Fibroblast of the aortic adventitia (primary cell): ENCODE data around the gene CABLES1. TPM values are rescaled to one million over a fixed set of nuclear protein-coding genes. Genes with fewer than 3 reads are reported as not detected.

ENCODE experiments used
- DNase-seq: peaks from one replicate; pipeline ENCODE4 v3.0.0-alpha.2; 2010; ENCODE audit warnings: low read depth
- H3K4me3 ChIP-seq: 2 replicates; pipeline ENCODE4 v1.5.1; 2011; ENCODE audit warnings: low read depth, mild to moderate bottlenecking, control low read depth, low read length, moderate library complexity
- total RNA-seq: library from RNA; depleted of rRNA; stranded (reverse); fragments of >200 nt; gene quantifications from 2 replicates; pipeline ENCODE4 v1.2.3, GENCODE V29; 2012; ENCODE audit warnings: low replicate concordance
- TF ChIP-seq, protein P1 (sequence below): IDR thresholded peaks from 2 replicates; pipeline ENCODE4 v1.5.1; 2011; ENCODE audit warnings: mild to moderate bottlenecking, low read length, control low read depth, inconsistent platforms; ENCODE audit not compliant: insufficient read depth

Gene CABLES1
- total RNA-seq, 1 donor: 7.4 TPM

DNA sequence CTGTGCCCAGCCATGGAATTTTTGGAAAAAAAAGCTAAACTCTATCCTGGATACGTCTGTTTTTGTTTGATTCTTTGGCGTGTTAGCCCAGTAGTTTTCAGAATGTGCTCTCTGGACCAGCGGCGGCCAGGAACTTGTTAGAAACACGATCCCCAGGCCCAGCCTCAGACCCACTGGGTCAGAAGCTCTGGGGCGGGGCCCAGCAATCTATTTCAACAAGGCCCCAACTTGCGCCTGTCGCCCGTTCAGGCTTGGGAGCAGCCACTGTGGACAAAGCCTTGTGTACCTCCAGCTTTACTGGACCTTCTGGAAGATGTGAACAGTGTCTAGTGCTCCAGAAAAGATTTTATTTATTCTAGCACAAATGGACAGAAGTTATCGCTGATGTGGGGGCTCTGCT, 14.3 kb downstream of the CABLES1 start:
- TF ChIP-seq, protein P1, sequence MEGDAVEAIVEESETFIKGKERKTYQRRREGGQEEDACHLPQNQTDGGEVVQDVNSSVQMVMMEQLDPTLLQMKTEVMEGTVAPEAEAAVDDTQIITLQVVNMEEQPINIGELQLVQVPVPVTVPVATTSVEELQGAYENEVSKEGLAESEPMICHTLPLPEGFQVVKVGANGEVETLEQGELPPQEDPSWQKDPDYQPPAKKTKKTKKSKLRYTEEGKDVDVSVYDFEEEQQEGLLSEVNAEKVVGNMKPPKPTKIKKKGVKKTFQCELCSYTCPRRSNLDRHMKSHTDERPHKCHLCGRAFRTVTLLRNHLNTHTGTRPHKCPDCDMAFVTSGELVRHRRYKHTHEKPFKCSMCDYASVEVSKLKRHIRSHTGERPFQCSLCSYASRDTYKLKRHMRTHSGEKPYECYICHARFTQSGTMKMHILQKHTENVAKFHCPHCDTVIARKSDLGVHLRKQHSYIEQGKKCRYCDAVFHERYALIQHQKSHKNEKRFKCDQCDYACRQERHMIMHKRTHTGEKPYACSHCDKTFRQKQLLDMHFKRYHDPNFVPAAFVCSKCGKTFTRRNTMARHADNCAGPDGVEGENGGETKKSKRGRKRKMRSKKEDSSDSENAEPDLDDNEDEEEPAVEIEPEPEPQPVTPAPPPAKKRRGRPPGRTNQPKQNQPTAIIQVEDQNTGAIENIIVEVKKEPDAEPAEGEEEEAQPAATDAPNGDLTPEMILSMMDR: no peak
- no peak overlapping the region for H3K4me3 ChIP-seq

DNA sequence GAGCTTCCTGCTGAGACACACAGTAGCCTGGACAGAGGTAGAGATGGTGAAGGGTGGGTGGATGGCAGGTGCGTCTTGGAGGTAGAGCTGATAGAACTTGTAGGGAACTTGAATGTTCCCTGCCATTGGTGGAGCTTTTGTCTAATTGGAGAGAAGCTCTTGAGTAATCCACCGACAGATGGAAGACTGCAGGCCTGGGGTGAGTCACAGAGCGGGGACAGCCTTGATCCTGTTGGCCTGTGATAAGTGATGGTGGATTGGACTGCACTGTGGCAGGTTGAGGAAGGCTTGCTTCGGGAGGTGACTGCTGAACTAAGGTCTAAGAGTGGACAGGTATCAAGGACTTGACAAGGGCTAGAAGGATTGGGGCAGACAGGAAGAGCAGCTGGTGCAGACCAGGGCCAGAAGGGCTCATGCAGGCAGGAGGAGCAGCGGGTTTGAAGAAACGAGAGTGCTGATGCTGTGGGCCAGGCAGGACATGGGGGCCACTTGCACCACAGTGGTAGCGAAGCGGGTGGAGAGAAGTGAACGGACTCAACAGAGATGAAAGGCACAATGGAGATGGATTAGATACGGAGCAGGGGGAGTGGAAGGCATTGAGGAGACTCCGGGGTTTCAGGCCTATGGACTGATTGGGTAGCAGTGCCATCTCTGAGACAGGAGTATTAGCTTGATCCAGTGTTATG, 16.3 kb downstream of the CABLES1 start:
- no peak overlapping the region for H3K4me3 ChIP-seq
- TF ChIP-seq, protein P1: no peak
- no peak for DNase-seq

More for the DNA sequence above, 14.3 kb downstream of the CABLES1 start:
- DNase-seq: no peak

DNA sequence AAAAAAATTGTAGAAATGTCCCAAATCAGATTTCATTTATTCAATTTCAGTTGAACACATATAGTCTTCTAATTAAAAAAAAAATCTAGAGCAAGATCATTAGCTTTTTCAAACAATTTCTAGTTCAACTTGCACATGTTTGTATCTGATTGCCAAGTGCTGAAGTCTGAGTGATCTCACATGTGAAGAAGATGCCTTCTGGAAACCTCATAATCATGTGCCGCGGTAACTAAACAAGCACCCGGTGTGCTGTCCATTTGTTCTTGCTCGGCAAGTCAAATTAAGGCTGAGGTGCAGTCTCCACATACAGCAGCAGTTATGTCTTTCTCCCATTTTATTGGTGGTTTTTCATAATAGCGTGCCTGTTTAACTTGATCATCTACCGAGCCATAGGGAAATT, 18.7 kb downstream of the CABLES1 start:
- no peak overlapping the region for H3K4me3 ChIP-seq
- TF ChIP-seq, protein P1: no peak
- no peak for DNase-seq

DNA sequence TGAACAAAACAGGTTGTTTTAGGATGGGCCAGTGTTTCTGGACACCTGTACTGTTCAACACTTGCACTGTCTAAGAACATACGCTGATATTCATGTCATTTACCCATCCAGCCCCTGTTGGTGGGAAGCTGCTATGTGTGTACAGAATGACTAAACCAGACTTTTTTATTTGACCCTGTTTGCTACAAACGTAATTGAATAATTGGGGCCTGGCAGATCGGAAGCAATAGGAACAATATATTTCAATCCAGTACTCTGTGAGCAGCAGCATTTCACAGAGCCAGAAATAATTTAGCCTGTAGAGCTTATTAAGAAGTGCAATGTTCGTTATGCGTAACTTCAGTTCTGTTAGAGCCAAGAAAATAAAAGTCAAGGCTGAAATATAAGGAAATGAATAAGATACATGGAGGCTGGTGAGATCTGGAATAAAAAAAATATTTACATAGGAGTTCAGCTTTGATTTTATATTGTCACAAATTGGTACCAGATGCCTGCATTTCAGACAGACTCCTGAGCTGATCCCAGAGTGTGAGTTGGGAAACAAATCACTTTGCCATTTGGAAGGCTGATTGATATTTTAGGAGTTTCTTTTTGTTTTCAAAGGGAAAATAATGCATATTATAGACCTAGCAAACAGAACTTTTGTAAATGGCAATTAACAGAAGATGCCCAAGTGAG, 19.7 kb downstream of the CABLES1 start:
- TF ChIP-seq, protein P1: peak; percentile 25
- peak; percentile 41 for DNase-seq
- H3K4me3 ChIP-seq: no peak overlapping the region

DNA sequence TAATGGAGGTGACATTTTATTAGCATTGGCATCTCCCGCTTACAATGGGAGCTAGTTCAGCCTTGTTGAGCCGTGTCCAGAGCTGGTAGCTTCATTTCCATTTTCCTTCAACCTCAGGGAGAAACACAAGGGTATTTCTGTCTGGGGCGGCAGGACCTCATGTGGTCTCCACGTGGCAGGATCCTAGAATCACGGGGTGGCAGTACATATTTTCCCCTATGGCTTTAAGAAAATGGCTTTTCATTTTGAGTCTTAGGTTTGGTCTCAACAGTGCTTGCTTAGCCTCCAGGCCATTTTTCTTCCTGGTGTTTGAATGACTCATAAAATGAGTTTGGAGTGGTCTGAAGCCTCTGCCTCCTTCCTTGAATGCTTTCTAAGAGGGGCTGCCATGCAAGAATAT, 20.3 kb downstream of the CABLES1 start:
- no peak overlapping the region for H3K4me3 ChIP-seq
- TF ChIP-seq, protein P1: no peak
- no peak for DNase-seq

DNA sequence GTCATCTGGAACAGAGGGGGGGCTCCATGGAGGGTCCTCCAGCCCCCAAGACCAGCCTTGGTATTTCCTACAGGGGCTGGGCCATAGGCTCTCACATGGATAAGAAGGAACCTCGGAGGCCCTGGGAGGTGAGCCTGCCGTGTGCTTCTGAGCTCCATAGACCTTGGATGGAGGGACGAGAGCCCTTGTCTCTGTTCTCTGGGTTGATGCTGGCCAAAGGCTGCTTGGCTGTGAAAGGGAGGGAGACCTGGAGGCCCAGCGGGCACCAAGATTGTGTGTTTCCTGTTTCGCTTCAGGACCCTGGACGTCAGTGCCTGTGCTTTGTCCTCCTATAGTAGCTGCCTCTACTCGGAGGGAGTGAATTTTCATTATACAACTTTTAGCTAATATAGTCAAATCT, 20.8 kb downstream of the CABLES1 start:
- no peak for DNase-seq
- H3K4me3 ChIP-seq: no peak overlapping the region
- TF ChIP-seq, protein P1: no peak
